ENCODE data around the gene PSMB4.

Gene PSMB4

DNA sequence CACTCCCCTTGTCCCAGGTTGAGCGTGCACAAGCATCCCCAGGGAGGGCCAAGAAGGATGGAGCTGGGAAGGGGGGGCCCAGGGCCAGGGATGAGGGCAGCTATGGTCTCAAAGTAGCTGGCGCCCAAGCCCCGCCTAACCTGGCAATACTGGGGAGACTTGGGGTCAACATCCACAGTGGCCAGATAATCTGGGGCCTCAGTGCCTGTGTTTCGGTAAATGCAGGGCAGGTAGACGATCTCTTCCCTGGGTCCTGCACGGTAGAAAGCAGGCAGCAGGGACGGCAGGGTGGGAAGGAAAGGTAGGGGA lies 30.1 kb upstream of the PSMB4 start:
- Histone ChIP-seq H3F3A (ENCODE audit: insufficient read depth) (no peaks in the 10 kb centered on the region), H3K36me3 (ENCODE audit: low read length) (no peaks in the 10 kb centered on the region), H4K20me1 (ENCODE audit: low read depth, low read length) (no peaks in the 10 kb centered on the region), H2AFZ (ENCODE audit: low read depth, low read length, severe bottlenecking) (no peak overlapping the region), H3K79me2 (ENCODE audit: insufficient read depth, low read length) (no peaks in the 10 kb centered on the region), H3K4me3 (ENCODE audit: insufficient read depth, low read length, poor library complexity, severe bottlenecking) (no peak overlapping the region), H3K4me2 (ENCODE audit: low read depth, low read length, poor library complexity, severe bottlenecking) (no peak overlapping the region), H3K27ac (ENCODE audit: low read depth, low read length) (no peak overlapping the region), H3K27me3 (ENCODE audit: low read length) (no peaks in the 10 kb centered on the region), H3K9me2 (replicated peaks; ENCODE audit: insufficient read depth, low read length) (no peaks in the 10 kb centered on the region), H3K9me3 (ENCODE audit: insufficient read depth, low read length) (no peaks in the 10 kb centered on the region), H3K9ac (ENCODE audit: low read length) (no peak overlapping the region)
- TF ChIP-seq, protein P1, sequence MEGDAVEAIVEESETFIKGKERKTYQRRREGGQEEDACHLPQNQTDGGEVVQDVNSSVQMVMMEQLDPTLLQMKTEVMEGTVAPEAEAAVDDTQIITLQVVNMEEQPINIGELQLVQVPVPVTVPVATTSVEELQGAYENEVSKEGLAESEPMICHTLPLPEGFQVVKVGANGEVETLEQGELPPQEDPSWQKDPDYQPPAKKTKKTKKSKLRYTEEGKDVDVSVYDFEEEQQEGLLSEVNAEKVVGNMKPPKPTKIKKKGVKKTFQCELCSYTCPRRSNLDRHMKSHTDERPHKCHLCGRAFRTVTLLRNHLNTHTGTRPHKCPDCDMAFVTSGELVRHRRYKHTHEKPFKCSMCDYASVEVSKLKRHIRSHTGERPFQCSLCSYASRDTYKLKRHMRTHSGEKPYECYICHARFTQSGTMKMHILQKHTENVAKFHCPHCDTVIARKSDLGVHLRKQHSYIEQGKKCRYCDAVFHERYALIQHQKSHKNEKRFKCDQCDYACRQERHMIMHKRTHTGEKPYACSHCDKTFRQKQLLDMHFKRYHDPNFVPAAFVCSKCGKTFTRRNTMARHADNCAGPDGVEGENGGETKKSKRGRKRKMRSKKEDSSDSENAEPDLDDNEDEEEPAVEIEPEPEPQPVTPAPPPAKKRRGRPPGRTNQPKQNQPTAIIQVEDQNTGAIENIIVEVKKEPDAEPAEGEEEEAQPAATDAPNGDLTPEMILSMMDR (IDR thresholded peaks at IDR 0.05; ENCODE audit: insufficient read depth, low read length, poor library complexity, severe bottlenecking): no peak
- TF ChIP-seq EZH2phosphoT487 (conservative IDR thresholded peaks at IDR 0.05; ENCODE audit: low read length): no peak

GRCh38 chr1:151369621-151370048 lies 29.7 kb upstream of the PSMB4 start:
- no peaks in the 10 kb centered on the region for H3K27me3 ChIP-seq (ENCODE audit: low read length)
- H3F3A ChIP-seq (ENCODE audit: insufficient read depth): no peaks in the 10 kb centered on the region
- no peaks in the 10 kb centered on the region for H3K9me3 ChIP-seq (ENCODE audit: insufficient read depth, low read length)
- no peaks in the 10 kb centered on the region for H4K20me1 ChIP-seq (ENCODE audit: low read depth, low read length)
- no peak overlapping the region for H3K27ac ChIP-seq (ENCODE audit: low read depth, low read length)
- no peak overlapping the region for H3K4me3 ChIP-seq (ENCODE audit: insufficient read depth, low read length, poor library complexity, severe bottlenecking)
- no peaks in the 10 kb centered on the region for H3K9me2 ChIP-seq (replicated peaks; ENCODE audit: insufficient read depth, low read length)
- H2AFZ ChIP-seq (ENCODE audit: low read depth, low read length, severe bottlenecking): no peak overlapping the region
- TF ChIP-seq EZH2phosphoT487 (conservative IDR thresholded peaks at IDR 0.05; ENCODE audit: low read length): no peak
- TF ChIP-seq, protein P1 (IDR thresholded peaks at IDR 0.05; ENCODE audit: insufficient read depth, low read length, poor library complexity, severe bottlenecking): no peak
- no peaks in the 10 kb centered on the region for H3K79me2 ChIP-seq (ENCODE audit: insufficient read depth, low read length)
- no peak overlapping the region for H3K9ac ChIP-seq (ENCODE audit: low read length)
- no peak overlapping the region for H3K4me2 ChIP-seq (ENCODE audit: low read depth, low read length, poor library complexity, severe bottlenecking)
- H3K36me3 ChIP-seq (ENCODE audit: low read length): no peaks in the 10 kb centered on the region

GRCh38 chr1:151370211-151370911 lies 29.0 kb upstream of the PSMB4 start:
- no peak for TF ChIP-seq EZH2phosphoT487 (conservative IDR thresholded peaks at IDR 0.05; ENCODE audit: low read length)
- TF ChIP-seq, protein P1 (IDR thresholded peaks at IDR 0.05; ENCODE audit: insufficient read depth, low read length, poor library complexity, severe bottlenecking): no peak
- Histone ChIP-seq H3K79me2 (ENCODE audit: insufficient read depth, low read length) (no peaks in the 10 kb centered on the region), H4K20me1 (ENCODE audit: low read depth, low read length) (no peaks in the 10 kb centered on the region), H3F3A (ENCODE audit: insufficient read depth) (no peaks in the 10 kb centered on the region), H3K9me2 (replicated peaks; ENCODE audit: insufficient read depth, low read length) (no peaks in the 10 kb centered on the region), H3K4me3 (ENCODE audit: insufficient read depth, low read length, poor library complexity, severe bottlenecking) (no peak overlapping the region), H3K4me2 (ENCODE audit: low read depth, low read length, poor library complexity, severe bottlenecking) (no peak overlapping the region), H3K27ac (ENCODE audit: low read depth, low read length) (no peak overlapping the region), H2AFZ (ENCODE audit: low read depth, low read length, severe bottlenecking) (no peak overlapping the region), H3K27me3 (ENCODE audit: low read length) (no peaks in the 10 kb centered on the region), H3K9me3 (ENCODE audit: insufficient read depth, low read length) (no peaks in the 10 kb centered on the region), H3K9ac (ENCODE audit: low read length) (no peak overlapping the region), H3K36me3 (ENCODE audit: low read length) (no peaks in the 10 kb centered on the region)

Data from SU-DHL-6 (cell line).